UCSD-AML1 (cell line): ENCODE measurements around the gene TMEM86B.

Experiments
- DNase-seq: peaks from one replicate; lab custom pipeline; 2025; ENCODE audit not compliant: unreplicated experiment; lab: John Stamatoyannopoulos, UW

Gene TMEM86B

GRCh38 chr19:55257461-55258420, 29.2 kb upstream of the TMEM86B start:
- no peak for DNase-seq

GRCh38 chr19:55256562-55257460, 28.2 kb upstream of the TMEM86B start:
- DNase-seq: no peak

GRCh38 chr19:55255618-55256423, 27.3 kb upstream of the TMEM86B start:
- DNase-seq: peak; percentile 71

GRCh38 chr19:55254625-55254977, 26.0 kb upstream of the TMEM86B start:
- DNase-seq: no peak

- DNase-seq: peak; percentile 67
These were observed 25.5 kb upstream of the TMEM86B start for GRCh38 chr19:55253842-55254624.

- DNase-seq: no peak
These were observed 24.4 kb upstream of the TMEM86B start for GRCh38 chr19:55252760-55253663.

GRCh38 chr19:55251341-55252081, 22.9 kb upstream of the TMEM86B start:
- peak; percentile 84 for DNase-seq

GRCh38 chr19:55250262-55251036, 21.9 kb upstream of the TMEM86B start:
- DNase-seq: no peak

GRCh38 chr19:55249841-55250240, 21.3 kb upstream of the TMEM86B start:
- DNase-seq: no peak

GRCh38 chr19:55248704-55249103, 20.1 kb upstream of the TMEM86B start:
- DNase-seq: no peak

GRCh38 chr19:55248166-55248675, 19.7 kb upstream of the TMEM86B start:
- no peak for DNase-seq

- DNase-seq: peak; percentile 62
These were observed 19.1 kb upstream of the TMEM86B start for GRCh38 chr19:55247621-55248099.

- DNase-seq: no peak
These were observed 18.2 kb upstream of the TMEM86B start for GRCh38 chr19:55246462-55247451.

GRCh38 chr19:55245236-55245904, 16.8 kb upstream of the TMEM86B start:
- DNase-seq: no peak

GRCh38 chr19:55244004-55244680, 15.6 kb upstream of the TMEM86B start:
- no peak for DNase-seq
